Eye (tissue), 1 donor: Measurements from ENCODE around the gene CCDC88C.
"Not testable (repeated sequence)": the region's sequence is repeated elsewhere in the genome, so short reads cannot be mapped to it uniquely, and the experiment has no call there.

Source experiments
- DNase-seq: peaks from one replicate; pipeline ENCODE4 v3.0.0-alpha.2; 2015

CCDC88C gene

DNA sequence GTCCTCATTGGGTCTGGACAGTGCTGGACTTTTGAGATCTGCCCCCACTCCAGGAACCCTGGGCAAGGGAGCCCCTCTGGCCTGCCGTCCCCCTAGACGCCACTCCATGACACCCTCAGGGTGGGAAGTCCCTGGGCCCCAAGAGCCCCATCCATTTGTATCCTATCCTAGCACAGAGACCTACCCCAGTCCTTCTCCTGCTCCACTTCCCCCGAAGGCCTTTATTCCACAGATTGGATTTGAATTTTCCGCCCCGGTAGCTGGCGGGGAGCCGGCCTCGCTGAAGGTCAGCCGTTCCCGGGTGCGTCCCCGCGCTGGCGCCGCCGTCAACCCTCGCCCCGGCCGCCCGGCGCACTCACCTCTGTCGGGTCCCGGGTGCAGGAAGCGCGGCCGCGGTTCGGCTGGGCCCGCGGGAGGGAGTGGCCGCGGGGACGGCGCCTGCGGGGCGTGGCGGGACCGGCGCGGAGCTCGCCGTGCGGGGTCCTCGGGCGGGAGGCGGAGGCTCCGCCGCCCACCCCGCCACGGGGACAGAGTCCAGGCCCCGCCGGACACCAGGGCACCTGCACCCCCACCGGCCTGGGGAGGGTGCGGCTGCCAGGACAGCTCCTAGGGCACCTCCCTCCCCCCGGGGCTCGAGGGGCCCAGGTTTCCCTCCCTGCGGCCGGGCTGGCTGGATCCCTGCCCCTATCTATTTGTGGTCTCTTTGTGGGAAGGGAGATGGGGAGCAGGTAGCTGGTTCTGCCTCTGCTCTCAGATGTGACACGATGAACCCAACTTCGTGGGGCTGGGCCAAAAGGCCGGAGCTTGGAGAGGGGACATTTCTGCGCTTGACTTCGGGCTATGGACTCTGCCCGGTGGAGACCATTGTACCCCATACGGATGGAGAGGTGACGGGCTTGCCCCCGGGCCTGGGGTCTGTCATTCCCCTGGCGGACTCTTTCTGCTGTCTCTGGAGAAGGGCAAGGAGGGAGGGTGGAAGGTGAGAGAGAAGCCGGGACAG, 153.2 kb downstream of the CCDC88C start:
- peak; percentile 66 for DNase-seq

- no peak for DNase-seq
These were observed 154.3 kb downstream of the CCDC88C start for GRCh38 chr14:91263329-91263728.

DNA sequence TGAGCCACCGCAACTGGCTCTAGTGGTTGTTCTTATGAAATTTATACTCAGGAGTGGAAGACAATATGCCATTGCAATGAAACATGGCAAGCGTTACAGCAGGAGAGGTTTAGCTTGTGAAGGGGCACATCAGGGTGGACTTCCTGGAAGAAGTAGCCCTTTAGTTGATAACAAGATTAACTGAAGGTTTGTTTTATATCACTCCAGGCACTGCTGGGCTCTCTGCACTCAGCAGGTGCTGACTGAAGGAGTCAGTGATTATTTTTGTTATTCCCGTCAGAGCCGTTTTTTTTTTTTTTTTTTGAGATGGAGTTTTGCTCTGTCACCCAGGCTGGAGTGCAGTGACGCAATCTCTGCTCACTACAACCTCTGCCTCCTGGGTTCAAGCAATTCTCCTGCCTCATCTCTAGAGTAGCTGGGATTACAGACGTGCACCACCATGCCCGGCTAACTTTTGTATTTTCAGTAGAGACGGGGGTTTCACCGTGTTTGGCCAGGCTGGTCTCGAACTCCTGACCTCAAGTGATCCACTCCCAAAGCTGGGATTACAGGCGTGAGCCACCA, 155.6 kb downstream of the CCDC88C start:
- no peak for DNase-seq

- DNase-seq = no peak
These were observed 156.5 kb downstream of the CCDC88C start for GRCh38 chr14:91261115-91261514.

GRCh38 chr14:91258876-91259275, 158.7 kb downstream of the CCDC88C start:
- DNase-seq = no peak

- DNase-seq = no peak
These were observed 159.5 kb downstream of the CCDC88C start for GRCh38 chr14:91258011-91258618.

GRCh38 chr14:91257328-91258010, 160.2 kb downstream of the CCDC88C start:
- peak; percentile 35 for DNase-seq

DNA sequence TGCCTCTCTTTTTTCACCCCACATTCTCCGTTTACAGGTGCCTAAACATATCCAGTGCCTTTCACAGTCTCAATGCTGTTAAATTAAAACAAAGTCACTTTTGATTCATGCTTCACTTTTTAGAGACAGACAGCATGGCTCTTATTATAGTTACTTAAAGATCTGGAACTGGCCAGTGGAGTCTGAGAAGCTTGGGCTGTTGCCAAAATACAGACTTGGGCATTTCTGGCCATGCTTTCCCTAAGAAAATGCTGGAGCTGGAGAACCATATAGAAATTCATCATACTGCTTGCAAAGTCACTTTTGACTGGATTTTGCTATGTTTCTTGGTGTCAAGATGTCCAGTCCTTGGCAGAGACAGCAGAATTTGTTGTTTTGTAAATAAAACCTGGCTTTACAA, 161.0 kb downstream of the CCDC88C start:
- DNase-seq = no peak

DNA sequence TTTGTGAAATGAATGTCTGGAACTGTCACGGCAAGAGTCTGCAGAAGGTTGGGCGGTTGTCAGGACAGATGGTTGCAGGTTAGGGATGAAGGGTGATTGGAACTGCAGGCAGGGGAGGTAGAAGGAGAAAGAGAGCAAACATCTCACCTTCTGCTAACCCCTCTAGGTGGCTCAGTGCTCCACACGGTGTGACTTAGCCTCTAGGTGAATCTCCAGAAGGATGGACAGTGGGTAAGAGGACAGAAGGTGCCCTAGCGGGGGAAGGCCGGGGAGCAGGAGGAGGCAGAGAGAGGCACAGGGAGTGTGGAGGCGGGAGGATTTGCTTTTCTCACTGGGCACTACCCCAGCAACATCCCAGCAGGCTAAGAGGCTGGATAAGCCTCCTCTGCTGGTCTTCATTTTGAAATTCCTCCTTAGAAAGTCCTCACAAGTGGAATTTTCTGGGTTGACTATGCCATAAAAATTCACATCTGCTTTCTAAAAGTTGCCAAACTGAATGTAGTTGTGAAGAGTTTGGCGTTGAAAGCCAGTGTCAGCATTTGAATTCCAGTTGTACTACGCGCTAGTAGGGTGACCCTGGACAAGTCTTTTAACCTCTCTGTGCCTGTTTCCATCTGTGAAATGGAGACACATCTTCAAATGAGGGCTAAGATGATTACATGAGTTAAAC, 162.5 kb downstream of the CCDC88C start:
- DNase-seq = no peak

GRCh38 chr14:91254461-91254860, 163.2 kb downstream of the CCDC88C start:
- DNase-seq = no peak

DNA sequence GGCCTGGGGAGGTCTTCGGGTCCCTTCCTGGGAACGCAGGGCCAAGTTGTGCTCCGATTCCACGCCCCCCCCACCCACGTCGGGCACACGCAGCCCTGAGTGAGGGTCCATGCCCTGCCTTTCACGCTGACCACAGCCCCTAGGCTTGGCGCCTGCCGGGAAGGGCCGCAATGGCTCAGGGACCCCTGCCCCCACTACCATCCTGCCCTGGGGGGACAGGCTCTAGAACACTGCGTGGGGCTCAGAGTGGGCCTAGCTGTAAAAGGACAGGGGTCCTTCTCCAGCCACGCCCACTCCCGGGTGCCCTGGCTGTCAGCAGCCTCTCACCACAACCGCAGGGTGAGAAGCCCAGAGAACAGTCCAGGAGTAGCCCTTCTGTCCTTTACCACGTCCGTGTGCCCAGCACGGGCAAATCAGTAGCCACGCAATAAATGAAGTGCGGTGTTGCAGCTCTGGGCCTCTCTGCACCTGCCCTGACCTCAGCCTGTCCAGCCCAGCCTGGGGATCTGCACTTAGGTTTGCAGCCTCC, 163.8 kb downstream of the CCDC88C start:
- DNase-seq = peak; percentile 59

DNA sequence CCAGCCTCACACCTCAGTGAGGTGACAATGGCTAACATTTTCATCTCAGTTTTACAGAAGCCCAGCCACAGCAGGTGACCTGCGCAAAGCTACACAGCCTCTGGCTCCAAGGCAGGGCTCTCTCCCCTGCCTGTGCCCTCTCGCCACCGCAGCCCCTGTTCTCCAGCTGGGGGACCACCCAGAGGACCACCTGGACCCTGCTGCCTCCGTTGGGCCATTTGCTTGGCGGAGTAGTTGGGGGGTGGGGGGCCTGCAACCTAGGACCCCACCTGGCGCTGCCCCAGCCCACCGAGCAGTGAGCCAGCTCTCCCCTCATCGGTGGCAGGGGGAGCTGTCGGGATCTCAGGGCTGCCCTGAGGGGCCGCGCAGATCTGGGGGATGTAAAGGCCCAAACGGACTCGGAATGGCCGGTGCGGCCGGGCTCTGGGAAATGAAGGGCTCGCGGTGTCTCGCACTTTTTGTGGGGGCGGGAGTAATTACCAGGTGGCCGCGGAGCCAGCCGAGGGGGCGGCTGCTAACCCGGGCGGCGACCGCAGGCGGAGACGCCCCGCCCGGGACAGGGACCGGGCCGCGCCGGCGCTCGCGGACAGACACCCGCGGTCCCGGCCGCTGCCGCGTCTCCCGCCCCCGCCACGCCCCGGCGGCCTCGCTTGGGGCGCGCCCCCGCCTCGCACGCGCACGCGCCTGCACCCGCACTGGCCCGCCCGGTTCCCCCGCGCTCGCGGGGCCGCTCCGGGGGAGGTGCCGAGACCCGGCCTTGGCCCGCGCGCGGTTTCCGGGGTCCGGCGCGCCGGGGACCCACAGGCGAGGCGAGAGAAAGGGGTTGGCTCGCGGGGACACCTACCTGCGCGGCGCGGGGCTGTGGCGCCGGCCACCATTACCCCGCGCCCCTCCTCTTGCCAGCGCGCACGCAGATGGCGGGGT, 164.5 kb downstream of the CCDC88C start:
- DNase-seq = peak; percentile 70

DNA sequence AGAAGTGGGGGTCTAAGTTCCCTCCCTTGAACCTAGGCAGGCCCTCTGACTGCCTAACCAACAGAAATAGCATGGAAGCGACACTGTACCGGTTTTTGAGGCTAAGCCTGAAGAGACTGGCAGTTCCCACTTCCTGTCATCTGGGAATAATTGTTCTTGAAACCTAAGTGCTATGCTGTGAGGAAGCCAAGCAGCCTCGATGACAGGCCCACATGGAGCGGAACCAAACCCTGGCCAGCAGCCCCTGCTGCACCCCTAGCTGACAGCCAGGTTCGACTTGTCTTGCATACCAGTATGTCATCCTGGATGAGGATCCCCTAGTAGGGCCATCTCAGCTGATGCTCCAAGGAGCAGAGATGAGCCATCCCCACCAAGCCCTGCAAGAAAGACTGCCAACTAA, 166.7 kb downstream of the CCDC88C start:
- peak; percentile 47 for DNase-seq

DNA sequence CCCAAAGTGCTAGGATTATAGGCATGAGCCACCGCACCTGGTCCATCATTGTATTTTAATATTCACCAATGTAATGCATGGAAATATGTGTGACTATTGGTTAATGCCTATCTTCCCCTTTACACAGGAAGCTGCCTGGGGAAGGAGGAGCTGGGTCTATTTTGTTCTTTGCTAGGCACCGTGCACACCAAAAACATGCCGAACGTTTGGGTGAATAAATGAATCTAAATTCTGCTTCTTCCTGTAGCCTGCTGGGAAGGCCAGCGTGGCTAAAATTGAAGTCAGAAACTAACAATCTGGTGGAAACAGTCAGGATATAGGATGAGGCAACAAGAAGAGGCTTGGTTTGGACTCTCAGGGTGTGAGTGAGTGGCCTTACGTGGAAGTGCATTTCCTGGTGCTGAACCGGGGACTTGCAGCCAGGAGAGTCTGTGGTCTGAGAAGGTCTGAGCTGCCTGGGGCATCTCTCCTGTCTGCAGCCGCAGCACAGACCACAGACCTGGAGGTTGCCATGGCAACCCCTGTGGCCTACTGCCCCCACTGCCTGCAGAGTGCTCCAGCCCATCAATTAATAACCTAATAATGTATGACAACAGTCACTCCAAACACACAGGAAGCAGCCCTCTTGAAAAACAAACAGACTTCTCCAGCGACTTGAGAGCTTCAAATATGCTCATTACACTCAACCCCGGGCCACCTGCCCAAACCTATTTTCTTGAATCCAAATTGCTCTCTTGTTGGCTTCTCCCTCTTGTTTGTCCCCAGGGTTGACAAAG, 167.6 kb downstream of the CCDC88C start:
- DNase-seq = peak; percentile 88

DNA sequence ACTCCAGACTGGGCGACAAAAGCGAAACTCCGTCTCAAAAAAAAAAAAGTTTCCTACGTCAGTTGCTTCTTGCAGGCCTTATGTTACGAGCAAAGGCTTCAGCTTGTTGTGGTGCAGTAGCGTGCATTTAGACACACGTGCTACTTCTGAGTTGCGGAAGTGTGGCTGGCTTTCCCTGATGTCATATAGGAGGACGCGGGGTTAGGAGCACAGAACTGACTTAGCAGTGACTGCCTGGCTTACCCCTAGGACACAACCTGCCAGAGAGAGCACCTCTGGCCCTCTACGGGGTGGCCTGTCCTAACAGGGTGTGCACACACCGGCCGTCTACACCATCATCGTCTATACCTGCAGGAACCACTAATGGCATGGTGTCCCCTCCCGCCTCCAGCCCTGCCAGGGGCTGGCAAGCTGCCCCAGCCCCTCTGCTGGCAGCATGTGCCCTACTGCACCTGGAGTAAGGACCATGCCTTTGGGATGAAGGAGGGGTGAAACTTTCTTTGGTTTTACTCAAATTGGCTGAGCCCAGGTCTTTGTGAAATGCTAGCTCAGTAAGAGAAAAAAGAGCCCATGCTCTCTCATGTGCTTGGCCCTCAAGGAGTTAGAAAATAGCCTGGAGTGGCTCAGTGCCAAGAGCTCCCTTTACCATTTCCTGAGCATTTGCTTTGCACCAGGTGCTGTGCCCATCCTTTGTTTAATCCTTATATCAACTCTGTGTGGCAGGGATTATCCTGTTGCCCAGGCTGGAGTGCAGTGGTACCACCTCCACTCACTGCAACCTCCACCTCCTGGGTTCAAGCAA, 171.4 kb downstream of the CCDC88C start:
- DNase-seq = no peak

GRCh38 chr14:91245616-91246015, 172.0 kb downstream of the CCDC88C start:
- not testable (repeated sequence) for DNase-seq

GRCh38 chr14:91245029-91245428, 172.6 kb downstream of the CCDC88C start:
- DNase-seq = no peak

DNA sequence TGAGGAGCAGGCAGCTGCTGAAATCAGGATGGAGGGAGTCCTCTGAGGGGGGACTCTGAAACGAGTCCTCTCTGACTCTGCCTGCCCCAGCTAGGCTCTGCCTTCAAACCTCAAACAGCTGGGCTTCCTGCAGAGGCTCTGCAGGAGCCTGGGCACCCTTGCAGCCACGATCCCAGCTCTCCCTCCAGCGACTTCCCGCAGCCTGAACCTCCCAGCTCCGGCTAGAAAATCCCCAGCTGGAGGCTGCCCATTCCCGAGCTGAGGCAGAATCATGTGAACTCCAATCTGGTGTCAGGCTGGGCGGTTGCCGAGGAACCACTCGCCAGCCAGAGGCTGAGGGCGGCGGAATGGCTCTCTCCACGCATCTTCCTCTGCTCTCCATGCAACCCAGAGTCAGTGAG, 173.1 kb downstream of the CCDC88C start, which contains the start of gene GPR68:
GPR68 (minus strand) TSS at position 204 of the 401 bp plus-strand sequence. CDS start 9,654 bp downstream, outside the sequence.
- DNase-seq = peak; percentile 80

GRCh38 chr14:91243074-91243471, 174.5 kb downstream of the CCDC88C start:
- DNase-seq = no peak
